Endothelial cell of umbilical vein (primary cell): ENCODE results near the gene MNAT1. TPM values are rescaled to one million over a fixed set of nuclear protein-coding genes. Genes with fewer than 3 reads are reported as not detected.

ENCODE experiments used
- BruUV-seq: library from RNA; stranded (reverse); fragments of 400-500 nt; replicated peaks from 2 replicates; lab custom pipeline; 2021; lab: Mats Ljungman, UMichigan
- CTCF ChIA-PET: fragments of 300-600, 350-600 bp; sonication (Branson Sonifier 250); formaldehyde crosslinking; loops from one replicate; lab custom pipeline; 2021; ENCODE audit warnings: antibody characterized with exemption, inconsistent platforms; lab: Charles Lee
- POLR2A ChIA-PET: fragments of 300-600, 350-600 bp; sonication (Branson Sonifier 250); formaldehyde crosslinking; loops from one replicate; lab custom pipeline; 2021; ENCODE audit warnings: antibody characterized with exemption, inconsistent platforms; lab: Charles Lee
- DNase-seq: peaks from one replicate; pipeline ENCODE4 v3.0.0-alpha.2; 2011; ENCODE audit warnings: low read depth, low spot score
- FAIRE-seq: peaks from 2 replicates; lab custom pipeline; 2011; peaks lifted over from hg19 to GRCh38; lab: Jason Lieb, UNC
- H2AFZ ChIP-seq: 2 replicates; pipeline ENCODE4 v1.6.0; 2012; ENCODE audit warnings: low read depth, low read length, control low read depth, inconsistent platforms
- H3K27ac ChIP-seq: 2 replicates; pipeline ENCODE4 v1.5.1; 2011; ENCODE audit warnings: low read depth, mild to moderate bottlenecking, control low read depth, low read length, moderate library complexity; ENCODE audit not compliant: insufficient read depth
- H3K27me3 ChIP-seq, 2 experiments: 2 replicates each; pipeline versions ENCODE4 v1.6.0 to v1.6.1; 2011; ENCODE audit warnings: low read length in 2 of 2, mixed read lengths in 1 of 2; ENCODE audit not compliant: control insufficient read depth in 2 of 2, insufficient read depth in 2 of 2
- H3K36me3 ChIP-seq, 2 experiments: 2 replicates in 1 of 2; 3 replicates in 1 of 2; pipeline ENCODE4 v1.5.1; 2011; ENCODE audit warnings: low read length in 2 of 2, mild to moderate bottlenecking in 1 of 2, moderate library complexity in 1 of 2; ENCODE audit not compliant: control insufficient read depth in 2 of 2, insufficient read depth in 2 of 2; ENCODE audit errors: extremely low read depth in 1 of 2
- H3K4me1 ChIP-seq: 3 replicates; pipeline ENCODE4 v1.5.1; 2011; ENCODE audit warnings: mild to moderate bottlenecking, low read length; ENCODE audit not compliant: control insufficient read depth, insufficient read depth; ENCODE audit errors: extremely low read depth
- H3K4me2 ChIP-seq: 2 replicates; pipeline ENCODE4 v1.6.1; 2011; ENCODE audit warnings: low read length, control low read depth, mixed read lengths; ENCODE audit not compliant: insufficient read depth
- H3K4me3 ChIP-seq, 3 experiments: fragments of 200-600 bp in 1 of 3; sonication (generic), shearing (Covaris generic) in 1 of 3; replicated peaks in 1 of 3; 2 replicates each; pipeline ENCODE4 v1.5.1; 2011 to 2016; ENCODE audit warnings: control low read depth in 3 of 3, low read length in 3 of 3, mild to moderate bottlenecking in 2 of 3, inconsistent platforms in 1 of 3, low read depth in 1 of 3, moderate library complexity in 1 of 3; ENCODE audit not compliant: insufficient read depth in 1 of 3
- H3K79me2 ChIP-seq: 2 replicates; pipeline ENCODE4 v1.6.0; 2012; ENCODE audit warnings: low read length, inconsistent platforms; ENCODE audit not compliant: control insufficient read depth, insufficient read depth
- H3K9ac ChIP-seq: replicated peaks from 2 replicates; pipeline ENCODE3; 2011; ENCODE audit warnings: low read length, control low read depth; ENCODE audit not compliant: insufficient read depth; ENCODE audit errors: extremely low read depth
- H3K9me1 ChIP-seq: replicated peaks from 3 replicates; pipeline ENCODE4 v1.6.0; 2011; ENCODE audit warnings: mild to moderate bottlenecking, low read length; ENCODE audit not compliant: control insufficient read depth, insufficient read depth; ENCODE audit errors: extremely low read depth
- H3K9me3 ChIP-seq: replicated peaks from 2 replicates; pipeline ENCODE4 v1.5.1; 2012; ENCODE audit warnings: low read length, inconsistent platforms; ENCODE audit not compliant: control insufficient read depth, insufficient read depth
- H4K20me1 ChIP-seq: replicated peaks from 2 replicates; pipeline ENCODE3; 2011; ENCODE audit warnings: mild to moderate bottlenecking, low read length; ENCODE audit not compliant: control insufficient read depth, insufficient read depth; ENCODE audit errors: extremely low read depth
- CTCF ChIP-seq, 2 donors: IDR thresholded peaks; 1 replicate in 1 of 2; 2 replicates in 1 of 2; pipeline ENCODE4 v1.5.1; 2011; ENCODE audit warnings: low read length in 2 of 2, mild to moderate bottlenecking in 2 of 2, moderate library complexity in 2 of 2, control low read depth in 1 of 2, inconsistent platforms in 1 of 2, low read depth in 1 of 2; ENCODE audit not compliant: insufficient read depth in 1 of 2; ENCODE audit errors: extremely low read depth in 1 of 2
- EZH2 ChIP-seq: IDR thresholded peaks from 2 replicates; pipeline ENCODE4 v1.6.1; 2012; ENCODE audit warnings: borderline replicate concordance, low read depth, mild to moderate bottlenecking, moderate library complexity, low read length, inconsistent platforms; ENCODE audit not compliant: severe bottlenecking
- FOS ChIP-seq: IDR thresholded peaks from 2 replicates; pipeline ENCODE4 v1.6.1; 2011; ENCODE audit warnings: mild to moderate bottlenecking, low read length, moderate library complexity, borderline replicate concordance; ENCODE audit not compliant: insufficient read depth
- GATA2 ChIP-seq: IDR thresholded peaks from 2 replicates; pipeline ENCODE4 v1.7.0; 2011; ENCODE audit warnings: low read depth, mild to moderate bottlenecking, moderate library complexity, mixed read lengths, low read length; ENCODE audit not compliant: insufficient read length, insufficient read depth
- JUN ChIP-seq: IDR thresholded peaks from 2 replicates; pipeline ENCODE4 v1.6.1; 2011; ENCODE audit warnings: borderline replicate concordance, low read depth; ENCODE audit not compliant: insufficient read length, insufficient read depth
- MAX ChIP-seq: IDR thresholded peaks from 2 replicates; pipeline ENCODE4 v1.6.1; 2011; ENCODE audit not compliant: insufficient read depth, insufficient read length
- MYC ChIP-seq: IDR thresholded peaks from one replicate; pipeline ENCODE4 v1.6.1; 2011; ENCODE audit warnings: mild to moderate bottlenecking, low read depth, low read length
- POLR2A ChIP-seq: IDR thresholded peaks from 2 replicates; pipeline ENCODE4 v1.6.1; 2012; ENCODE audit warnings: low read depth, mild to moderate bottlenecking, control low read depth, low read length
- POLR2AphosphoS5 ChIP-seq: IDR thresholded peaks from 2 replicates; pipeline ENCODE4 v1.6.1; 2012; ENCODE audit warnings: low read depth, mild to moderate bottlenecking, control low read depth, low read length, moderate library complexity; ENCODE audit not compliant: insufficient read depth
- dilution Hi-C: fragments of 300-500 bp; cut with MboI; formaldehyde crosslinking; loops from one replicate; pipeline ENCODE4 v1.15.0; 2019; ENCODE audit warnings: low sequenced_read_pairs; ENCODE audit not compliant: extremely low pct_ligation_motif_present
- intact Hi-C: fragments of 100-400 bp; cut with micrococcal nuclease; formaldehyde crosslinking; loops from one replicate; pipeline ENCODE4 v1.10.0; 2022
- polyA plus RNA-seq, 4 experiments: library from polyadenylated mRNA; depleted of rRNA in 3 of 4; stranded (reverse) in 3 of 4; unstranded in 1 of 4; fragments of >200 nt; gene quantifications; 2 replicates each; pipeline versions ENCODE4 v1.2.1 to v1.2.3, GENCODE V29; 2011 to 2012; ENCODE audit warnings: missing spikeins in 1 of 4
- total RNA-seq: library from RNA; stranded (reverse); gene quantifications from 2 replicates; pipeline ENCODE4 v1.2.3, GENCODE V29; 2021

Gene MNAT1
- total and polyA plus RNA-seq, 2 donors (not counting 3 experiments of a cell fraction or from before 2014, with no cell fraction given): 35.7 to 55.7 TPM

- dilution Hi-C loops: no loop called here
- no peak for FAIRE-seq
- peak; percentile 9 for DNase-seq
These were observed 71.4 kb downstream of the MNAT1 start for GRCh38 chr14:60805841-60806430.

GRCh38 chr14:60807247-60807646, 72.7 kb downstream of the MNAT1 start:
- POLR2A ChIA-PET: no interaction called here
- Histone ChIP-seq H3K9ac (no peak overlapping the region), H3K79me2 (no peaks in the 10 kb centered on the region), H2AFZ (no peak overlapping the region), H3K4me1 (peaks cover 8% of the 10 kb centered on the region), H3K9me1 (no peaks in the 10 kb centered on the region), H3K4me3 (no peak overlapping the region), H3K27ac (no peak overlapping the region), H4K20me1 (no peaks in the 10 kb centered on the region), H3K27me3 (no peaks in the 10 kb centered on the region), H3K9me3 (no peaks in the 10 kb centered on the region), H3K4me2 (no peak overlapping the region), H3K36me3 (no peaks in the 10 kb centered on the region)
- no peak for DNase-seq
- BruUV-seq: no TSS peak
- no peak for FAIRE-seq
- dilution Hi-C loops: no loop called here
- intact Hi-C loops: loop anchor here (5.0 to 10.0 kb wide), 2 partner anchors 175 to 448 kb away; partner anchors contain the start of genes SLC38A6 and TRMT5
- CTCF ChIA-PET: no interaction called here
- TF ChIP-seq MYC: no peak
- no peak for TF ChIP-seq GATA2
- no peak for TF ChIP-seq CTCF (IDR thresholded peaks at IDR 0.05; ENCODE audit: extremely low read depth in 1 of 2, insufficient read depth in 1 of 2, low read depth in 1 of 2, low read length in 2 of 2)
- no peak for TF ChIP-seq MAX
- TF ChIP-seq POLR2A: no peak
- no peak for TF ChIP-seq EZH2
- TF ChIP-seq FOS: no peak
- no peak for TF ChIP-seq JUN
- TF ChIP-seq POLR2AphosphoS5: no peak

More at GRCh38 chr14:60805841-60806430, 71.4 kb downstream of the MNAT1 start:
- H3K79me2 ChIP-seq: no peaks in the 10 kb centered on the region
- POLR2A ChIA-PET: no interaction called here
- no peak overlapping the region for H3K4me2 ChIP-seq
- no peaks in the 10 kb centered on the region for H3K36me3 ChIP-seq
- intact Hi-C loops: loop anchor here (5.0 to 10.0 kb wide), 2 partner anchors 176 to 449 kb away; partner anchors contain the start of genes SLC38A6 and TRMT5
- H3K27ac ChIP-seq: no peak overlapping the region
- peaks cover 8% of the 10 kb centered on the region for H3K4me1 ChIP-seq
- H2AFZ ChIP-seq: no peak overlapping the region
- no peaks in the 10 kb centered on the region for H4K20me1 ChIP-seq
- H3K4me3 ChIP-seq: no peak overlapping the region
- H3K27me3 ChIP-seq: no peaks in the 10 kb centered on the region
- TF ChIP-seq FOS (peak; percentile 19), JUN (no peak)
- no peaks in the 10 kb centered on the region for H3K9me1 ChIP-seq
- no peaks in the 10 kb centered on the region for H3K9me3 ChIP-seq
- H3K9ac ChIP-seq: no peak overlapping the region
- CTCF ChIA-PET: interaction anchor here (1.1 kb wide), 1 partner anchor 10 kb away, joined by 3 read pairs; no protein-coding TSS in a partner anchor
- no TSS peak for BruUV-seq
